ENCODE data around the gene MZB1.

DNA sequence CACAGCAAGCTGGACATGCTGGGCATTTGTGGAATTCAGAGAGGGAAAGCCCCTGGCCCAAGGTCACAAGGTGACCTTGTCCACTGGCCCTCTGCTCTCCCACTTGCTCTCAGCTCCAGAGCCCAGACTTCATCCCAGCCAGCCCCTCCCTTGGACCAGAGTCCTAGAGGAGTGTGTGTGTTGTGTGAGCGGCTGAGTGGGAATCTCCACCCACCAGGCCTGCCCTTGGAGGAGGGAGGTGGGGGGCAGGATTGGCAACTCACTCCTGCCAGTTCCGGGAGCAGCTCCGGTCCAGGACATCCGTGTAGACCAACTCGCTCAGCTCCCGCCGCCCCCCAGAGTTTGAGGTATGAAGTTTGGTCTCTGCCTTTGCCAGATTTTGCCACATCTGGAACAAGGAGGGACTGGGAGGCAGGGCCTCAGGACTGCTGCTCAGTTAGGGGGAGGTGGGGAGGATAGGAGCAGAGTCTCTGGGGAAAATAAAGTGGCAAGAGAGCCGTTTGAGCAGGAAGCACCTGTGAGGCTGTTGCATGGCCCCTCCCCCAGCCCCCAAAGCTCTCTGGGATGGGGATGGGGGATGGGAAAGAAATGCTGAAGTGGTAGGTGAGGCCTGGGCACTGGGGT, 1.4 kb downstream of the MZB1 start:
- no peak for TF ChIP-seq ZNF274 (IDR thresholded peaks at IDR 0.05; ENCODE audit: low read depth, low read length)
- no peak for TF ChIP-seq YY1 (IDR thresholded peaks at IDR 0.05; ENCODE audit: insufficient read depth, insufficient read length)
- no peak for TF ChIP-seq SUZ12 (IDR thresholded peaks at IDR 0.05; ENCODE audit: extremely low read depth, insufficient read depth, insufficient read length)

Measured in NT2/D1 (cell line).